ENCODE results near the gene NGEF.

The NGEF gene

GRCh38 chr2:232876978-232877441 is 136.0 kb downstream of the NGEF start:
- H3F3A ChIP-seq (ENCODE audit: insufficient read depth), result no peaks in the 10 kb centered on the region
- TF ChIP-seq CTCF (IDR thresholded peaks at IDR 0.05; ENCODE audit: insufficient read depth, low read length, poor library complexity, severe bottlenecking), result no peak
- no peaks in the 10 kb centered on the region for H3K36me3 ChIP-seq (ENCODE audit: low read length)
- H3K9me2 ChIP-seq (replicated peaks; ENCODE audit: insufficient read depth, low read length), result no peaks in the 10 kb centered on the region
- H4K20me1 ChIP-seq (ENCODE audit: low read depth, low read length), result no peaks in the 10 kb centered on the region
- H3K4me3 ChIP-seq (ENCODE audit: insufficient read depth, low read length, poor library complexity, severe bottlenecking), result no peak overlapping the region
- no peaks in the 10 kb centered on the region for H3K27me3 ChIP-seq (ENCODE audit: low read length)
- H3K4me2 ChIP-seq (ENCODE audit: low read depth, low read length, poor library complexity, severe bottlenecking), result no peak overlapping the region
- 0 out of 2 replicates have a peak overlapping the region, but pooled peaks have one; percentile 8 for H3K9ac ChIP-seq (ENCODE audit: low read length)
- H3K9me3 ChIP-seq (ENCODE audit: insufficient read depth, low read length), result no peaks in the 10 kb centered on the region
- no peaks in the 10 kb centered on the region for H3K79me2 ChIP-seq (ENCODE audit: insufficient read depth, low read length)
- H3K27ac ChIP-seq (ENCODE audit: low read depth, low read length), result no peak overlapping the region
- H2AFZ ChIP-seq (ENCODE audit: low read depth, low read length, severe bottlenecking), result no peak overlapping the region

- no peaks in the 10 kb centered on the region for H3K9me2 ChIP-seq (replicated peaks; ENCODE audit: insufficient read depth, low read length)
- H3K27ac ChIP-seq (ENCODE audit: low read depth, low read length), result no peak overlapping the region
- H2AFZ ChIP-seq (ENCODE audit: low read depth, low read length, severe bottlenecking), result peak overlapping the region; percentile 19
- H3K27me3 ChIP-seq (ENCODE audit: low read length), result no peaks in the 10 kb centered on the region
- H3K4me2 ChIP-seq (ENCODE audit: low read depth, low read length, poor library complexity, severe bottlenecking), result peak overlapping the region; percentile 43
- H3K4me3 ChIP-seq (ENCODE audit: insufficient read depth, low read length, poor library complexity, severe bottlenecking), result peak overlapping the region; percentile 46
- H3K36me3 ChIP-seq (ENCODE audit: low read length), result no peaks in the 10 kb centered on the region
- no peaks in the 10 kb centered on the region for H4K20me1 ChIP-seq (ENCODE audit: low read depth, low read length)
- no peaks in the 10 kb centered on the region for H3K79me2 ChIP-seq (ENCODE audit: insufficient read depth, low read length)
- no peaks in the 10 kb centered on the region for H3F3A ChIP-seq (ENCODE audit: insufficient read depth)
- peak overlapping the region; percentile 8; the same call in 1 of the 2 replicates for H3K9ac ChIP-seq (ENCODE audit: low read length)
- no peak for TF ChIP-seq CTCF (IDR thresholded peaks at IDR 0.05; ENCODE audit: insufficient read depth, low read length, poor library complexity, severe bottlenecking)
- no peaks in the 10 kb centered on the region for H3K9me3 ChIP-seq (ENCODE audit: insufficient read depth, low read length)
Observed at GRCh38 chr2:232876161-232876977, 136.7 kb downstream of the NGEF start.

- Histone ChIP-seq H3K9ac (ENCODE audit: low read length) (no peak overlapping the region), H2AFZ (ENCODE audit: low read depth, low read length, severe bottlenecking) (no peak overlapping the region)
Observed at GRCh38 chr2:232875256-232876121, 137.6 kb downstream of the NGEF start.

More at GRCh38 chr2:232875256-232876121, 137.6 kb downstream of the NGEF start:
- H3K79me2 ChIP-seq (ENCODE audit: insufficient read depth, low read length), result no peaks in the 10 kb centered on the region
- H4K20me1 ChIP-seq (ENCODE audit: low read depth, low read length), result no peaks in the 10 kb centered on the region
- H3F3A ChIP-seq (ENCODE audit: insufficient read depth), result no peaks in the 10 kb centered on the region
- no peak overlapping the region for H3K4me3 ChIP-seq (ENCODE audit: insufficient read depth, low read length, poor library complexity, severe bottlenecking)
- H3K9me2 ChIP-seq (replicated peaks; ENCODE audit: insufficient read depth, low read length), result no peaks in the 10 kb centered on the region
- no peaks in the 10 kb centered on the region for H3K36me3 ChIP-seq (ENCODE audit: low read length)
- TF ChIP-seq CTCF (IDR thresholded peaks at IDR 0.05; ENCODE audit: insufficient read depth, low read length, poor library complexity, severe bottlenecking), result no peak
- no peak for TF ChIP-seq EZH2phosphoT487 (conservative IDR thresholded peaks at IDR 0.05; ENCODE audit: low read length)
- H3K4me2 ChIP-seq (ENCODE audit: low read depth, low read length, poor library complexity, severe bottlenecking), result no peak overlapping the region
- H3K27ac ChIP-seq (ENCODE audit: low read depth, low read length), result no peak overlapping the region
- no peaks in the 10 kb centered on the region for H3K27me3 ChIP-seq (ENCODE audit: low read length)
- H3K9me3 ChIP-seq (ENCODE audit: insufficient read depth, low read length), result no peaks in the 10 kb centered on the region

All from SU-DHL-6 (cell line).